NCI-H748 (cell line): ENCODE measurements around the gene OSGEP.

Experiments used
- DNase-seq: peaks from one replicate; lab custom pipeline; 2025; ENCODE audit not compliant: unreplicated experiment; lab: John Stamatoyannopoulos, UW

OSGEP gene

GRCh38 chr14:20434701-20435581 is 19.7 kb downstream of the OSGEP start:
- no peak for DNase-seq

DNA sequence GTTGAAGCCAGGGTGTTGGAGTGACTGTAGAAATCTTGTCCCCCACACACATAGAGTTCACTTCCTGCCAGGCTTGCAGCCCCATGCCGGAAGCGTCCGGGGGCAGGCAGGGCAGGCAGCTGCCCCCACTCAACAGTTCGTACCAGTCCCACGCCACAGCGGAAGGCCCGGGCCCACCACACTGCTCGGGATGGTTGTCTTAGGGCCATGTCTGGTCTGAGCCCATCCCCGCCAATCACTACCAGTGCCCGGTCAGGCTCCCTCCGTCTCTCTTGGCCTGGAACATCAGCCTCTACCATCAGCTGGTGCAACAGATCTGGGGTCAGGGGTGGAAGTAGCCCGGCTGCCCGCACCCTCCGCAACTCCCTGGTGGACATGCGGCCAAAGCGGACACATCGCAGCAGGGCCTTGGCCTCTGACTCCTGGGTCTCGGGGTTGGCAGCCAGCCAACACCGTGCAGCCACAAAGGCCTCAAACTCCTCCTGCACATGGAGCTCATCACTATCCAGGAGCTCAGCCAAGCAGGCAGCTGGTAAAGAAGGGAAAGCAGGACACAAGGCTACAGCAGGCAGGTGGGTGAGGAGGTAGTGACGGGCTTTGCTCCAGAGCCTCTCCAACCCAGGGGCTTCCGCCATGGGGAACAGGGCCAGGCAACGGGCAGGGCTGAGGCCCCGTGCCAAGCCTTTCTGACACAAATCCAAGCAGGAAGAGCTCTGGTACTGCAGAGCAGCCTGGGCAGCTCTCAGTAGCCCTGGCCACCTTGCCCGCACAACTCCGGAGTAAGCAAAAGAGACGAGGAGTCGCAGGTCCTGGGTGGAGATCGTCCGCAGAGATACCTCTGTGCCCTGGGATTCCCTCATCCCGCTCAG is 24.6 kb downstream of the OSGEP start:
- DNase-seq = no peak

DNA sequence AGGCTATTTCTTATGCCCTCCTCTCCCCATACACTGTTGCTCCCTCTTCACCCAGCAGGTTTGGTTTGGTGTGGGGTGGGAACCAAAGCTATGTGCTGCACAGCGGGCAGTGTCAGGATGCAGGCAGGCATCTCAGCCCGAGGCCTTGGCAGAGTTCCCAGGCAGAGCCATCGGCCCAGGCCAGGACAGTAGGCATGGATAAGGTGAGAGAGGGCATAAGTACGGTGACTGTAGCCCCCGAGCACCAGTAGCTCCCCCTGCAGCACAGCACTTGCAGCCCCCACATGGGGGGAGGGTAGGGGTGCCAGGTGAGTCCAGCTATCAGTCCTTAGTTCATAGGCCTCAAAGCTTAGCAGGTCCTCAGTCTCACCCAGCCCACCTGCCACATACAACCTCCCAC is 25.8 kb downstream of the OSGEP start:
- no peak for DNase-seq

DNA sequence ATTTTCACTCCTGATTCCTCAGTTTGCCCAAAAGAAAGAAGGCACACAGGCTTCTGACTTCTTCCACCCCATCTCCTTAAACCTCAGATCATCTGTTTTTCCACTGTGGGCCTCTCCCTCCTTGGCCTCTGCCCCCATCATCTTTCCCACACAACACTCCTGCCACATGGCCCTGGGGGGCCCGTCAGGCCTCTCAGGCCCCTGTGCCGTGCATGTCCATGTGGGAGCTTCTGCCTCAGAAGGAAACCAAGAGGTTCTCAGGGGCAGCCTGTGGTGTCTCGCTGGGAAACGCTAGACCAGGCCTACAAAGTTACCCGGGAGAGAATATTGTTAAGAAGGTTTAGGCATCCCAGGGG is 26.6 kb downstream of the OSGEP start:
- DNase-seq = no peak

DNA sequence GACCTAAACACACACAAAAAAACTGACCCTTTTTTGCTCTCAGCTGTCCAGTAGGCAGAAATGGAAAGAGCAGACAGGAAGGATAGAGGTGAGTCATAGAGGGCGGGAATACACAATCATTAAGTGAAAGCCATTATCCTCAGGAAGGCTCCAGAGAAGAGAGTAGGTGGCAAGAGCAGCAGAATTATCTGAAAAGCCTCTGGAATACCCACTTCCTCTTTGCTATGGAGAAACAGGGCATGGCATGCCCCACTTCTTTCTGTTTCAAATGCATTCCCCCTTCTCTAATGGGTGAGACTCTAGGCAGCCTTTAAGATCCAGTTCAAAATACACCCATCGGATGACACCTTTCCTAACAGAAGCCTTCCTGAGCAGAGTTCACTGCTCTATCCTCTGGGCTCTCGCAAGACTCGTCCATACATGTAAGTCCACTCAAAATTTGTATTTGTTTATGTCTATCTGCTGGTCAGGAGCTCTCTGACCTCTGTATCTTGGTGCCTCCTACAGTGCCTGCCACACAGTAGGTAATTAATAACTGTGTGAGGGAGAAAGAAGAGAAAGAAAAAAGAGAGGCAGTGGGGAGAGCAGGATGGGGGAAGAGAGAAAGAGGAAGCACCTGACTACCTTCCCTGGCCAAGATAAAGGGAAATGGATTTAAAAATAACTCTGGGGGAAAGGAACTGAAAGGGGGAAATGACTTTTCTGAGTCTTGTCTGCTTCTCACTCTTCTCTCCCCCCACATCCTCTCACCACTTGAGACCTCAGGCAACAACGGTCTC is 27.2 kb downstream of the OSGEP start:
- DNase-seq = peak; percentile 9

GRCh38 chr14:20424851-20425250 is 29.8 kb downstream of the OSGEP start:
- DNase-seq = no peak

GRCh38 chr14:20422886-20423285 is 31.7 kb downstream of the OSGEP start:
- DNase-seq = no peak

DNA sequence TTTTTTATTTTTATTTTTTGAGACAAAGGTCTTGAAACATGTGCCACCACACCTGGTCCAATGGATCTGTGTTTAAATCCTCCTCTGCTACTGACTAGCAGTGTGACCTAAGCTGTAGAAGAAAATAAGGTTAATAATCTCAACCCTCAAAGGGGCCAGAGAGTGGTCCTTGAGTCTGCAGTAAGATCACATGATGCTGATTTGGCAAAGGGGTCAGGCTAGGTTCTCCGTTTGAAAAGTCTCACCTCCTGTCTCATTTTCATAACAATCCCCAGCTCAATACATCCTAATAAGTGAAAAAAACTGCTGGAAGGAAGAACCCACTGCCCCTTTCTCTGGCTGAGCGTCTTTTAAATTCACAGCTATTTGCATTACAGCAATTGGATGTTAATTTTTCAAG is 33.3 kb downstream of the OSGEP start:
- no peak for DNase-seq

- no peak for DNase-seq
These were observed 35.2 kb downstream of the OSGEP start for GRCh38 chr14:20419419-20419818.

- DNase-seq = no peak
These were observed 36.1 kb downstream of the OSGEP start for GRCh38 chr14:20418501-20418909.

- peak; percentile 65 for DNase-seq
These were observed 37.1 kb downstream of the OSGEP start for GRCh38 chr14:20417250-20418186.

GRCh38 chr14:20416223-20416622 is 38.4 kb downstream of the OSGEP start:
- no peak for DNase-seq

- DNase-seq = peak; percentile 65
These were observed 38.8 kb downstream of the OSGEP start for GRCh38 chr14:20415782-20416206.

GRCh38 chr14:20413744-20414082 is 40.9 kb downstream of the OSGEP start:
- DNase-seq = peak; percentile 35

- DNase-seq = peak; percentile 86
These were observed 41.5 kb downstream of the OSGEP start, which contains the start of gene TEP1 for GRCh38 chr14:20412876-20413743. TSS of gene TEP1 (minus strand) at chr14:20413501. CDS start at chr14:20408439, 5,062 bp downstream.

GRCh38 chr14:20412411-20412810 is 42.2 kb downstream of the OSGEP start:
- no peak for DNase-seq

DNA sequence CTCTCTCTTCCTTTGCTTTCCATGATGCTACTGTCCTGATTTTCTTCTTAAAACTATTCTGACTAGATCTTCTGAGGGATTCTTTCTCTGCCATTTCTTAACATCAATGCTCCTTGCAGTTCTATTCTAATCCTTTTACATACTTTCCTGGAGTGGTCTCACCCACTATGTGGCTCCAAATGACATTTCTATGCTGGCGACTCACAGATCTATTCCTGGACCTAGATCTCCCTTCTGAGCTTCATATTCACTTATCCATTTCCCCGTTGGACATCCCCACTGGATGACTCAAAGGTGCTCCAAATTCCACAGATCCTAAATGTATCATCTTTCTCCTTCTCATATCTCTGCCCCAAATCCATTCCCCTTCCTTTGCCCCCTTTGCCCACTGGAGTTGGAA is 45.4 kb downstream of the OSGEP start:
- no peak for DNase-seq

- DNase-seq = no peak
These were observed 51.1 kb downstream of the OSGEP start for GRCh38 chr14:20403521-20403920.

DNA sequence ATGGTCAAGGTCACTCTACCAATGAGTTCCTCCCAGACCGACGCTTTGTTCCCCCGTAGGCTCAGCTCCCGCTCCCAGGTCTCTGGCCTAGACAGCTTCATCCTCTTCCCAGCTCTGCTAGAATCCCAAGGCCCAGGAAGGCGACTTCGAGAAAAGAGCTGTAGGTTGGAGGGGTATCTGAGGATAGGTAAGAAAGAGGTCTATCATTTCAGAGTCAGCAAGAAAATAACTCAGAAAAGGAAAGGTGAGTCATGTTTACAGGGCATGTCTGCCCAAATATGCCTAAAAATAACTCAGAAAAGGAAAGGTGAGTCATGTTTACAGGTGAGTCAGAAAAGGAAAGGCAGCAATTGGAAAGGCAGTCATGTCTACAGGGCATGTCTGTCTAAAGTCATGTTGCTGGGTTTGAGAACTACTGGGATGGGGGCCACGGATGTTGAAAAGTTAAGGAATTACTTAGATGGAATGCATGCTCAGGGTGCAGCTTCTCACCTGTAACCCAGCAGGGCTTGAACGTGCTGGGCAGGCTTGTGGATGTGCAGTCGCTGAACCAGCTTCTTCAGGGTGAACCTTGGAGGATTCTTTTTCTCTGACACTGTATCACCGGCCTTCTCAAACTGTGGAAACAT is 53.5 kb downstream of the OSGEP start:
- no peak for DNase-seq
